HG03575 (cell line): ENCODE results near the gene VSTM2L.

ENCODE experiments used
- ATAC-seq: cut with Tn5 transposase; IDR thresholded peaks from one replicate; pipeline ENCODE4 v1.9.1; 2021; ENCODE audit not compliant: unreplicated experiment, insufficient number of reproducible peaks, low FRiP score; ENCODE audit errors: extremely low read depth

The VSTM2L gene

GRCh38 chr20:37914367-37914671 lies 11.4 kb downstream of the VSTM2L start:
- no peak for ATAC-seq

GRCh38 chr20:37914672-37915433 lies 11.9 kb downstream of the VSTM2L start:
- ATAC-seq: no peak

- no peak for ATAC-seq
These were observed 12.5 kb downstream of the VSTM2L start for GRCh38 chr20:37915434-37915787.

- ATAC-seq: no peak
These were observed 13.1 kb downstream of the VSTM2L start for GRCh38 chr20:37915800-37916570.

- no peak for ATAC-seq
These were observed 14.5 kb downstream of the VSTM2L start for GRCh38 chr20:37917461-37917860.

GRCh38 chr20:37918035-37918434 lies 15.1 kb downstream of the VSTM2L start:
- no peak for ATAC-seq

GRCh38 chr20:37919389-37920040 lies 16.6 kb downstream of the VSTM2L start:
- ATAC-seq: no peak

- ATAC-seq: no peak
These were observed 17.3 kb downstream of the VSTM2L start for GRCh38 chr20:37920270-37920669.

GRCh38 chr20:37920679-37921322 lies 17.9 kb downstream of the VSTM2L start:
- no peak for ATAC-seq

- no peak for ATAC-seq
These were observed 18.5 kb downstream of the VSTM2L start for GRCh38 chr20:37921341-37921929.

GRCh38 chr20:37922016-37922415 lies 19.1 kb downstream of the VSTM2L start:
- no peak for ATAC-seq

- ATAC-seq: no peak
These were observed 22.6 kb downstream of the VSTM2L start for GRCh38 chr20:37925265-37926165.

GRCh38 chr20:37926612-37927011 lies 23.7 kb downstream of the VSTM2L start:
- no peak for ATAC-seq

- ATAC-seq: no peak
These were observed 24.6 kb downstream of the VSTM2L start for GRCh38 chr20:37927410-37928095.

- no peak for ATAC-seq
These were observed 26.2 kb downstream of the VSTM2L start for GRCh38 chr20:37928996-37929682.

- ATAC-seq: no peak
These were observed 26.7 kb downstream of the VSTM2L start for GRCh38 chr20:37929683-37930014.

- ATAC-seq: no peak
These were observed 28.4 kb downstream of the VSTM2L start for GRCh38 chr20:37931153-37931922.
